Stomach (tissue), 9 donors: Measurements from ENCODE around the gene TBX3. TPM values are rescaled to one million over a fixed set of nuclear protein-coding genes. Genes with fewer than 3 reads are reported as not detected.
"Not testable (repeated sequence)": the region's sequence is repeated elsewhere in the genome, so short reads cannot be mapped to it uniquely, and the experiment has no call there.

Experiments used
- DNase-seq, 2 donors: peaks; one replicate each; pipeline versions ENCODE4 v3.0.0 to v3.0.0-alpha.2; 2013 to 2019
- H3K27ac ChIP-seq, 5 donors: fragments of 200-600 bp in 4 of 5; sonication (generic) in 4 of 5; one replicate each; pipeline ENCODE4 v1.5.1; 2013 to 2019; ENCODE audit warnings: mild to moderate bottlenecking in 1 of 5, moderate library complexity in 1 of 5
- H3K27me3 ChIP-seq, 3 donors: fragments of 200-600 bp; sonication (generic); one replicate each; pipeline ENCODE4 v1.5.1; 2017 to 2019; ENCODE audit warnings: mixed run types in 1 of 3
- H3K36me3 ChIP-seq, 4 donors: fragments of 200-600 bp; sonication (generic); 1 replicate in 3 of 4; 2 replicates in 1 of 4; pipeline ENCODE4 v1.5.1; 2016 to 2019
- H3K4me1 ChIP-seq, 4 donors: fragments of 200-600 bp; sonication (generic); one replicate each; pipeline ENCODE4 v1.5.1; 2016 to 2019
- H3K4me3 ChIP-seq, 4 donors: fragments of 200-600 bp; sonication (generic) in 3 of 4; one replicate each; pipeline ENCODE4 v1.5.1; 2016 to 2019; ENCODE audit warnings: mild to moderate bottlenecking in 1 of 4
- H3K9me3 ChIP-seq, 4 donors: fragments of 200-600 bp; sonication (generic); one replicate each; pipeline ENCODE4 v1.5.1; 2016 to 2019
- CTCF ChIP-seq, 7 experiments: fragments of 450-650 bp in 4 of 7; fragments of 200-600 bp in 3 of 7; sonication (generic) in 3 of 7; IDR thresholded peaks; one replicate each; pipeline ENCODE4 v1.5.1; 2016 to 2019; ENCODE audit warnings: antibody characterized with exemption in 7 of 7, control low read depth in 2 of 7, mild to moderate bottlenecking in 1 of 7
- EP300 ChIP-seq: sonication (generic); formaldehyde crosslinking; IDR thresholded peaks from one replicate; pipeline ENCODE4 v1.6.1; 2017; ENCODE audit warnings: antibody characterized with exemption
- POLR2A ChIP-seq, 4 donors: fragments of 450-650 bp; IDR thresholded peaks; one replicate each; pipeline ENCODE4 v1.6.1; 2016; ENCODE audit warnings: antibody characterized with exemption in 4 of 4, control low read depth in 2 of 4, mild to moderate bottlenecking in 1 of 4, moderate library complexity in 1 of 4
- POLR2AphosphoS5 ChIP-seq, 3 donors: sonication (generic); formaldehyde crosslinking; IDR thresholded peaks; one replicate each; pipeline ENCODE4 v1.6.1; 2016; ENCODE audit warnings: antibody characterized with exemption in 3 of 3
- WGBS, 5 donors: extraction: QIAGEN DNeasy Blood & Tissue Kit in 3 of 5; methylation state at CpG; one replicate each; pipeline versions ENCODE4 v1.1.5 to v1.1.7; 2013 to 2018; 5-methylcytosine and 5-hydroxymethylcytosine counted together
- intact Hi-C: fragments of 100-400 bp; cut with DNase I; formaldehyde crosslinking; loops from one replicate; pipeline ENCODE4 v1.15.1; 2023; ENCODE audit warnings: low total_unique reads
- polyA plus RNA-seq, 3 donors: library from polyadenylated mRNA; stranded (reverse); fragments of 200-250 nt; gene quantifications; one replicate each; pipeline ENCODE4 v1.2.3, GENCODE V29; 2013
- total RNA-seq, 5 donors: library from RNA; depleted of rRNA; stranded (reverse); fragments of >200 nt; gene quantifications; one replicate each; pipeline versions ENCODE4 v1.1.0 to v1.2.3, GENCODE V29; 2014 to 2016
- donor health status: healthy with polysubstance abuse.
- donor health status: Bipolar disorder and iron deficiency.
- donor health status: healthy.

The TBX3 gene
- total and polyA plus RNA-seq, 8 donors = 2.5 to 12.7 (median 5.7) TPM; not detected in 1

- no peaks in the 10 kb centered on the region for H3K36me3 ChIP-seq
- intact Hi-C loops = no loop called here
- no peaks in the 10 kb centered on the region for H3K27me3 ChIP-seq
- no peak for DNase-seq
- TF ChIP-seq CTCF (IDR thresholded peaks at IDR 0.05) (no peak), POLR2A (IDR thresholded peaks at IDR 0.05) (no peak), POLR2AphosphoS5 (IDR thresholded peaks at IDR 0.05) (no peak), EP300 (no peak)
- 52 to 67% (median 62%) methylated on average over 7 of the region's 7 CpGs for WGBS, 5 donors
- H3K4me3 ChIP-seq = no peak overlapping the region
- no peaks in the 10 kb centered on the region for H3K4me1 ChIP-seq
- H3K27ac ChIP-seq = no peak overlapping the region
- no peaks in the 10 kb centered on the region for H3K9me3 ChIP-seq
Observed at GRCh38 chr12:114726092-114726710, 42.2 kb upstream of the TBX3 start.

- H3K4me1 ChIP-seq, H3K27ac ChIP-seq, intact Hi-C loops, H3K9me3 ChIP-seq, H3K27me3 ChIP-seq, H3K36me3 ChIP-seq, DNase-seq, H3K4me3 ChIP-seq: not testable (repeated sequence)
- WGBS, 5 donors = 87 to 96% (median 91%) methylated on average over 5 of the region's 5 CpGs
Observed at GRCh38 chr12:114722176-114722575, 38.2 kb upstream of the TBX3 start.

- H3K27me3 ChIP-seq = no peaks in the 10 kb centered on the region
- H3K4me1 ChIP-seq = no peaks in the 10 kb centered on the region
- intact Hi-C loops = no loop called here
- H3K36me3 ChIP-seq = no peaks in the 10 kb centered on the region
- DNase-seq = no peak
- H3K4me3 ChIP-seq = no peak overlapping the region
- TF ChIP-seq POLR2AphosphoS5 (IDR thresholded peaks at IDR 0.05) (no peak), EP300 (no peak)
- WGBS, 5 donors = 71 to 77% (median 72%) methylated on average over 7 of the region's 7 CpGs
- no peak overlapping the region for H3K27ac ChIP-seq
- no peaks in the 10 kb centered on the region for H3K9me3 ChIP-seq
Observed at GRCh38 chr12:114721266-114721665, 37.3 kb upstream of the TBX3 start.

GRCh38 chr12:114713466-114714215, 29.7 kb upstream of the TBX3 start:
- no peak overlapping the region for H3K4me3 ChIP-seq
- no peak for TF ChIP-seq POLR2A (IDR thresholded peaks at IDR 0.05)
- TF ChIP-seq CTCF (IDR thresholded peaks at IDR 0.05) = no peak
- no peak for TF ChIP-seq POLR2AphosphoS5 (IDR thresholded peaks at IDR 0.05)
- no peak for TF ChIP-seq EP300
- DNase-seq = no peak
- WGBS, 5 donors = 90 to 94% (median 92%) methylated on average over 9 of the region's 9 CpGs
- H3K4me1 ChIP-seq = no peaks in the 10 kb centered on the region
- H3K27ac ChIP-seq = no peak overlapping the region
- H3K9me3 ChIP-seq = peaks cover 0 to 9% (median 6%) of the 10 kb centered on the region in 4 donors
- intact Hi-C loops = no loop called here
- H3K36me3 ChIP-seq = no peaks in the 10 kb centered on the region
- peaks cover 0 to 39% (median 4%) of the 10 kb centered on the region in 3 donors for H3K27me3 ChIP-seq

- Histone ChIP-seq H3K36me3 (no peaks in the 10 kb centered on the region), H3K9me3 (peaks cover 0 to 9% (median 6%) of the 10 kb centered on the region in 4 donors), H3K27ac (no peak overlapping the region), H3K4me1 (no peaks in the 10 kb centered on the region), H3K4me3 (no peak overlapping the region), H3K27me3 (peaks cover 0 to 39% (median 4%) of the 10 kb centered on the region in 3 donors)
- intact Hi-C loops = no loop called here
- DNase-seq = no peak
- TF ChIP-seq CTCF (IDR thresholded peaks at IDR 0.05) = no peak
- TF ChIP-seq POLR2AphosphoS5 (IDR thresholded peaks at IDR 0.05) = no peak
- no peak for TF ChIP-seq EP300
- no peak for TF ChIP-seq POLR2A (IDR thresholded peaks at IDR 0.05)
- WGBS, 5 donors = 8 to 41% (median 23%) methylated on average over 4 of the region's 4 CpGs
Observed at GRCh38 chr12:114711689-114712152, 27.7 kb upstream of the TBX3 start.
